Endothelial cell (in vitro differentiated cells): ENCODE measurements around the gene NECTIN3. TPM values are rescaled to one million over a fixed set of nuclear protein-coding genes. Genes with fewer than 3 reads are reported as not detected.

Experiments used
- DNase-seq: peaks from one replicate; pipeline ENCODE4 v3.0.0; 2021; ENCODE audit warnings: low spot score
- H3K27ac Mint-ChIP-seq: one replicate; pipeline ENCODE4 v1.8.0; 2021; ENCODE audit warnings: mixed read lengths, inconsistent platforms; ENCODE audit not compliant: unreplicated experiment
- H3K27me3 Mint-ChIP-seq: one replicate; pipeline ENCODE4 v1.8.0; 2021; ENCODE audit warnings: mild to moderate bottlenecking, moderate library complexity, mixed read lengths, inconsistent platforms; ENCODE audit not compliant: unreplicated experiment
- H3K36me3 Mint-ChIP-seq: one replicate; pipeline ENCODE4 v1.8.0; 2021; ENCODE audit warnings: mild to moderate bottlenecking, low read depth, mixed read lengths, inconsistent platforms; ENCODE audit not compliant: unreplicated experiment
- H3K4me1 Mint-ChIP-seq: one replicate; pipeline ENCODE4 v1.8.0; 2021; ENCODE audit warnings: mild to moderate bottlenecking, mixed read lengths, inconsistent platforms; ENCODE audit not compliant: unreplicated experiment
- H3K4me3 Mint-ChIP-seq: one replicate; pipeline ENCODE4 v1.8.0; 2021; ENCODE audit warnings: mild to moderate bottlenecking, mixed read lengths, inconsistent platforms; ENCODE audit not compliant: unreplicated experiment
- H3K9me3 Mint-ChIP-seq: one replicate; pipeline ENCODE4 v1.8.0; 2021; ENCODE audit warnings: mixed read lengths, inconsistent platforms; ENCODE audit not compliant: unreplicated experiment
- CTCF ChIP-seq: fragments of 200-600 bp; sonication (generic); IDR thresholded peaks from one replicate; pipeline ENCODE4 v1.5.0; 2021; ENCODE audit warnings: antibody characterized with exemption; ENCODE audit not compliant: unreplicated experiment
- total RNA-seq: library from RNA; stranded (reverse); fragmentation: NEBNext Ultra II Directional; extraction: Animal tissue kit (Norgen Biotek cat#: 25700); gene quantifications from one replicate; pipeline ENCODE4 v1.2.1, GENCODE V29; 2021; ENCODE audit not compliant: unreplicated experiment

Gene NECTIN3
- total RNA-seq, 1 donor from 2014 or later = 28.5 TPM

GRCh38 chr3:111159391-111159790, 87.8 kb downstream of the NECTIN3 start:
- Mint-ChIP-seq H3K27ac (no peak overlapping the region), H3K9me3 (no peaks in the 10 kb centered on the region), H3K4me3 (no peak overlapping the region), H3K27me3 (peaks cover 1% of the 10 kb centered on the region), H3K4me1 (no peaks in the 10 kb centered on the region), H3K36me3 (peaks cover 4% of the 10 kb centered on the region)
- no peak for TF ChIP-seq CTCF
- DNase-seq = no peak

GRCh38 chr3:111164621-111165020, 93.0 kb downstream of the NECTIN3 start:
- DNase-seq = no peak
- H3K27me3 Mint-ChIP-seq = peaks cover 1% of the 10 kb centered on the region
- no peaks in the 10 kb centered on the region for H3K4me1 Mint-ChIP-seq
- no peak for TF ChIP-seq CTCF
- no peaks in the 10 kb centered on the region for H3K9me3 Mint-ChIP-seq
- peaks cover 4% of the 10 kb centered on the region for H3K36me3 Mint-ChIP-seq
- no peak overlapping the region for H3K27ac Mint-ChIP-seq
- no peak overlapping the region for H3K4me3 Mint-ChIP-seq

- Mint-ChIP-seq H3K27me3 (peaks cover 1% of the 10 kb centered on the region), H3K9me3 (no peaks in the 10 kb centered on the region), H3K36me3 (peaks cover 4% of the 10 kb centered on the region), H3K4me3 (no peak overlapping the region), H3K27ac (no peak overlapping the region), H3K4me1 (no peaks in the 10 kb centered on the region)
- TF ChIP-seq CTCF = no peak
- DNase-seq = no peak
Measured at GRCh38 chr3:111165411-111165810, 93.8 kb downstream of the NECTIN3 start.

GRCh38 chr3:111173328-111173900, 101.8 kb downstream of the NECTIN3 start:
- no peak for DNase-seq

More at GRCh38 chr3:111173328-111173900, 101.8 kb downstream of the NECTIN3 start:
- Mint-ChIP-seq H3K36me3 (no peaks in the 10 kb centered on the region), H3K9me3 (no peaks in the 10 kb centered on the region), H3K27ac (no peak overlapping the region), H3K4me1 (peaks cover 3% of the 10 kb centered on the region), H3K27me3 (no peaks in the 10 kb centered on the region), H3K4me3 (no peak overlapping the region)
- TF ChIP-seq CTCF = no peak
